ENCODE measurements around the gene DNMT1.

DNA sequence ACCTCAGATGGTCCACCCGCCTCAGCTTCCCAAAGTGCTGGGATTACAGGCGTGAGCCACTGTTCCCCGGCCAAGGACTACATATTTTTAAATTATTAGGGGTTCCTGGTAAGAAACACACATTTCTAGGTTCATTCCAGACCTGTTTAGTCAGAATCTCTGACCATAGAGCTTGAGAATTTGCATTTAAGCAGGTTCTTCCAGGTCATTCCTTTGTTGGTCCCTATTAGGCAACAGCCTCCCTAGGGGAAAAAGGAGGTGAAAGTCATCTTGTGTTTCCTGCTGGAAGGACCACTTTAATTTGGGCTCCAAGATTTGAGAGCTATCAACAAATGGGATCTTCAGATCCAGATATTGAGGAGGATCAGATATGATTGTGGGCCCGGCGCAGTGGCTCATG, 20.0 kb upstream of the DNMT1 start:
- TF ChIP-seq, protein P1, sequence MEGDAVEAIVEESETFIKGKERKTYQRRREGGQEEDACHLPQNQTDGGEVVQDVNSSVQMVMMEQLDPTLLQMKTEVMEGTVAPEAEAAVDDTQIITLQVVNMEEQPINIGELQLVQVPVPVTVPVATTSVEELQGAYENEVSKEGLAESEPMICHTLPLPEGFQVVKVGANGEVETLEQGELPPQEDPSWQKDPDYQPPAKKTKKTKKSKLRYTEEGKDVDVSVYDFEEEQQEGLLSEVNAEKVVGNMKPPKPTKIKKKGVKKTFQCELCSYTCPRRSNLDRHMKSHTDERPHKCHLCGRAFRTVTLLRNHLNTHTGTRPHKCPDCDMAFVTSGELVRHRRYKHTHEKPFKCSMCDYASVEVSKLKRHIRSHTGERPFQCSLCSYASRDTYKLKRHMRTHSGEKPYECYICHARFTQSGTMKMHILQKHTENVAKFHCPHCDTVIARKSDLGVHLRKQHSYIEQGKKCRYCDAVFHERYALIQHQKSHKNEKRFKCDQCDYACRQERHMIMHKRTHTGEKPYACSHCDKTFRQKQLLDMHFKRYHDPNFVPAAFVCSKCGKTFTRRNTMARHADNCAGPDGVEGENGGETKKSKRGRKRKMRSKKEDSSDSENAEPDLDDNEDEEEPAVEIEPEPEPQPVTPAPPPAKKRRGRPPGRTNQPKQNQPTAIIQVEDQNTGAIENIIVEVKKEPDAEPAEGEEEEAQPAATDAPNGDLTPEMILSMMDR (IDR thresholded peaks at IDR 0.05), result no peak
- no peak for TF ChIP-seq POLR2A (IDR thresholded peaks at IDR 0.05)
